ENCODE results near the gene MYOZ2.
"Not testable (repeated sequence)": the region's sequence is repeated elsewhere in the genome, so short reads cannot be mapped to it uniquely, and the experiment has no call there.

The MYOZ2 gene

DNA sequence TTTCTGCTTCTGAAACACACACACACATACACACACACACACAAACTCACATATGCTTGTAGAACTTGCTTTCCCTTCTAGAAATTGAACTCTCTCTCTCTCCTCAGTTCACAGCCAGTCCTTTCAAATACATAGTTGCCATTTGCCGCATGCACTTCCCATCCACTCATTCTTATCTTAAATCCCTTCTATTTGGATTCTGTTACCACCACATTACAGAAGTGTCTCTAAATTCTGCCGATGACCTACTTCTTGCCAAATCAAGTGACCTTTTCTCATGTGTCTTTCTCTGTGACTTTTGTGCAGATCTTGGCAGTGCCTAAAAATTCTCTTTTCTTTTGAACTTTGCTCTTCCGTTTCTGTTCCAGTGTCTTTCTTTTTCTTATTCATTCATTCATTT is 7.5 kb upstream of the MYOZ2 start:
- no peak for DNase-seq (ENCODE audit: low read depth)

DNA sequence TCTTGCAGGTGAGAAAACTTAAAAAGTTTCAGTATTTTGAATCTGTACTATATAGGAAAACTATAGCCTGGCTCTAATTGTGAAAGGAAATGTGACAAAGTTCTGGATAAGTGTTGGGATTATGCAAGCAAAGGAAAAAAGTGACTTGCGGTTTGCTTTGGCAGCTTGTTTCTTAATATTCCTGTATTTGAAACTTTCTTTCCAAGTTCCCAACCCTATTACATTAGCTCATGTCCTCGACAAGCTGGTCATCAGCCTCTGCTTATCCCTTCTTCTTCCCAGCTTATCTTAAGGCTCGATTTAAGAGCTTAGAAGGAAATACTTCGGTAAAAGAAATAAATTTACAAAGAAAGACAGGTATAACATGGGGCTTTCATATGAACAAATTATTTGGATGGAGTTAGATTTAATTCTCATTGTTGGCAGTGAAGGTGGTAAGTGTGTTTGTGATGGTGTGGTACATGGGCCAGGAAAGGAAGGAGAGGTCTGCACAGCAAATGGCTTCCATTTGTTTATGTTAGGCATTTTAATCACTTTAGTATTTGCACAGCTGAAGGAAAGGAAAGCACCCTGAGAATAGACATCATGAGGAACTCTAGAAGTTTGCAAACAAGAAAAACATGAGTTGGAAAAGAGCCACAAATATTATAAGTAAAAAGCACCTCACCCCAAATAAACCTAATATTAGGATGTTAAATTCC is 5.1 kb upstream of the MYOZ2 start:
- DNase-seq (ENCODE audit: low read depth) = no peak

DNA sequence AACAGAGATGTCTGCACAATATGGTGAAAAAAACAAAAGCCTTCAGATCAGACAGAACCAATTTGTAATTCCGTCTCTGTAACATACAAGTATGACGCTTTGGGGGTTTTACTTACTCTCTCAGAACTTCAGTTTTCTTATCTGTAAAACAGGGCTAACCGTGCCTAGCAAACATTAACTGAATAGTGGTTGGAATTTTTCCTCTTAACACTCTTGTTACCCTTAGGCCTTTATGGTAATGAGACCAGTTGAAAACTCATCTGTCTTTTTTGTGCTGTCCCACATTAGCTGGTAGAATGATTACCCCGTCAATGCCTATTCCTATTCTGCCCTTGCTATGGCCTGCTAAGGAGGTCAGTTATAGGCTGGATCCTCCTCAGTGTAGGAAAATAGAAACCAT is 4.5 kb upstream of the MYOZ2 start:
- no peak for DNase-seq (ENCODE audit: low read depth)

GRCh38 chr4:119132306-119132705 is 3.3 kb upstream of the MYOZ2 start:
- DNase-seq (ENCODE audit: low read depth) = no peak

- DNase-seq (ENCODE audit: low read depth) = no peak
Observed at GRCh38 chr4:119136546-119136945, 914 bp downstream of the MYOZ2 start.

GRCh38 chr4:119138046-119138445 is 2.4 kb downstream of the MYOZ2 start:
- DNase-seq (ENCODE audit: low read depth) = no peak

- DNase-seq (ENCODE audit: low read depth) = no peak
Observed at GRCh38 chr4:119139311-119139710, 3.7 kb downstream of the MYOZ2 start.

GRCh38 chr4:119139822-119140252 is 4.2 kb downstream of the MYOZ2 start:
- no peak for DNase-seq (ENCODE audit: low read depth)

- DNase-seq (ENCODE audit: low read depth) = not testable (repeated sequence)
Observed at GRCh38 chr4:119141283-119141682, 5.7 kb downstream of the MYOZ2 start.

- no peak for DNase-seq (ENCODE audit: low read depth)
Observed at GRCh38 chr4:119142833-119143232, 7.2 kb downstream of the MYOZ2 start.

- DNase-seq (ENCODE audit: low read depth) = not testable (repeated sequence)
Observed at GRCh38 chr4:119143341-119143740, 7.7 kb downstream of the MYOZ2 start.

- DNase-seq (ENCODE audit: low read depth) = no peak
Observed at GRCh38 chr4:119149110-119149509, 13.5 kb downstream of the MYOZ2 start.

- DNase-seq (ENCODE audit: low read depth) = no peak
Observed at GRCh38 chr4:119151161-119151560, 15.5 kb downstream of the MYOZ2 start.

GRCh38 chr4:119152741-119153140 is 17.1 kb downstream of the MYOZ2 start:
- DNase-seq (ENCODE audit: low read depth) = no peak

DNA sequence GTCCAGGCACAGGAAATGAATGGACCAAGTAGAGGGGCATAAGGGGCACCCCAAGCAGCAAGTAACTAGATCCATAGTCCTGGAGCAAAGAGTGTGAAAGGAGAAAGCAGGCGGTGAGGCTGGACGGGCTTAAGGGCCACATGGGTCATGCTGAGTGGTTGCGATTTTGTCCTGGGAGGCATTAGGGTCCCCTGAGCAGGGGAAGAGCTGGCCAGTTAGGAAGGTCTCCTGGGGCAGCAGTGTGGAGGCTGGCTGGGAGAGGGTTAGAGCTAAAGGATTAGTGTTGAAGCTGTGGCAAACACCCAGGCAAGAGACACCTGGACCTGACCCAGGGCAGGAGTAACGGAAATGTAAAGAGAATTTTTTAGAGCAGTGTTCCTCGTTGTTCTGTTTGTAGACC is 26.5 kb downstream of the MYOZ2 start:
- DNase-seq (ENCODE audit: low read depth) = no peak

- DNase-seq (ENCODE audit: low read depth) = no peak
Observed at GRCh38 chr4:119165767-119166166, 30.1 kb downstream of the MYOZ2 start.

GRCh38 chr4:119170195-119170594 is 34.6 kb downstream of the MYOZ2 start:
- no peak for DNase-seq (ENCODE audit: low read depth)

DNA sequence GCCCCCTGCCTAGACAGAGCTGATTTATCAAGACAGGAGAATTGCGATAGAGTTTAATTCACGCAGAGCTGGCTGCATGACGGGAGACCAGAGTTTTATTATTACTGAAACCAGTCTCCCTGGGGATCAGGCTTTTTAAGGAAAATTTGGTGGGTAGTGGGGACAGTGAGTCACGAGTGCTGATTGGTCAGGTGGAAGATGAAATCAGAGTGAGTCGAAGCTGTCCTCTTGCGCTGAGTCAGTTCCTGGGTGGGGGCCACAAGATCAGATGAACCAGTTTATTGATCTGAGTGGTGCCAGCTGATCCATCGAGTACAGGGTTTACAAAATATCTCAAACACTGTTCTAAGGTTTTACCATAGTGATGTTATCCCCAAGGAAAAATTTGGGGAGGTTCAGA is 36.6 kb downstream of the MYOZ2 start:
- no peak for DNase-seq (ENCODE audit: low read depth)

DNA sequence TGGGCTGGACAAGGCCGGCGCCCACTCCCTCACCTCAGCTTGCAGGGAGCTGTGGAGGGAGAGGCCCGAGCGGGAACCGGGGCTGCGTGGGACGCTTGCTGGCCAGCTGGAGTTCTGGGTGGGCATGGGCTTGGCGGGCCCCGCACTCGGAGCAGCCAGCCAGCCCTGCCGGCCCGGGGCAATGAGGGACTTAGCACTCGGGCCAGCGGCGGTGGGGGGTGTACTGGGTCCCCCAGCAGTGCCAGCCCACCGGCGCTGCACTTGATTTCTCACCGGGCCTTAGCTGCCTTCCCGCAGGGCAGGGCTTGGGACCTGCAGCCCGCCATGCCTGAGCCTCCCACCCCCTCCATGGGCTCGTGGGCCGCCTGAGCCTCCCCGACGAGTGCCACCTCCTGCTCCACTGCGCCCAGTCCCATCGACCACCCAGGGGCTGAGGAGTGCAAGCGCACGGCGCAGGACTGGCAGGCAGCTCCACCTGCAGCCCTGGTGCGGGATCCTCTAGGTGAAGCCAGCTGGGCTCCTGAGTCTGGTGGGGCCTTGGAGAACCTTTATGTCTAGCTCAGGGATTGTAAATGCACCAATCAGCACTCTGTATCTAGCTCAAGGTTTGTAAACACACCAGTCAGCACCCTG is 38.2 kb downstream of the MYOZ2 start:
- DNase-seq (ENCODE audit: low read depth) = not testable (repeated sequence)

GRCh38 chr4:119179011-119179410 is 43.4 kb downstream of the MYOZ2 start:
- DNase-seq (ENCODE audit: low read depth) = no peak

DNA sequence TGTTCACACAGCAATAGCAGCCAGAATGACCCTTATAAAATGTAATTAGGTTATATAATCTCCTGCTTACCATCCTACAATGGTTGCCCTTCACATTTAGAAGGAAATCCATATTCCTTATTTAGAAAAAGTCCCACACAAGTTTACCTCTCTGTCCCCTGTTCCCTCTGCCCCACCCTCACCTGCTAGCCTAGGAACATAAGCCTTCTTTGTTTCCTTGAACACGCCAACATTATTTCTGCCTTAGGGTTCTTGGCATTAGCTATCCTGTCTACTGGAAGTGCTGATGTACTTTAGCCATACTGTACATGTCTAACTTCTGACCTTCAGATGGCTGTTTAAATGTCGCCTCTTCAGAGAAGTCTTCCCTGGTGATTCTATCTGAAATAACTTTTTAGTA is 48.5 kb downstream of the MYOZ2 start:
- DNase-seq (ENCODE audit: low read depth) = no peak

DNA sequence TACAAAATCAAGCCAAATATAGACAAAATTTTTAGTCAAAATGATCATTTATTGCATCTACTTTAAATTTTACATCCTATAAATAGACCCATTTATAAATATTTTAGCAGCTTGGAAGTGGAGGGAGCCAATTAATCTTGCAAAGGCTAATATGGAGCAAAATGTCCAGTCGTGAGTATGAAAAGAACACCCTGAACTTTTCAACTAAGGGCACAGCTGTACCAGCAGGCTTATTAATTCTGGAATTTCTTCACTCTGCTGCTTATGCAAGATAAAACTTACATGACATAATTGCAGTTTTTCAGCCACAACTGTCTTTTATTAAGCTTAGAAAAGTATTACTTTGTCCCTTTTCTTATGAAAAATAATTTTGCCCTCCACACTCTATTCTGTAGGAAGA is 54.0 kb downstream of the MYOZ2 start:
- no peak for DNase-seq (ENCODE audit: low read depth)

- DNase-seq (ENCODE audit: low read depth) = no peak
Observed at GRCh38 chr4:119190354-119190753, 54.7 kb downstream of the MYOZ2 start.

- DNase-seq (ENCODE audit: low read depth) = no peak
Observed at GRCh38 chr4:119191505-119191904, 55.9 kb downstream of the MYOZ2 start.

Data from activated T-helper 1 cell treated with Interleukin-2 at 50 U/mL for 16 hours (primary cell).